ENCODE results near the gene CD27.

- no peak for TF ChIP-seq CTCF (IDR thresholded peaks at IDR 0.05)
- no peak for TF ChIP-seq POLR2A (IDR thresholded peaks at IDR 0.05)
- TF ChIP-seq EP300 (IDR thresholded peaks at IDR 0.05) = no peak
Measured at GRCh38 chr12:6425590-6426531, 18.9 kb upstream of the CD27 start.
